Right atrium auricular region (tissue), 2 donors: ENCODE results near the gene MAP2K2. TPM values are rescaled to one million over a fixed set of nuclear protein-coding genes. Genes with fewer than 3 reads are reported as not detected.

Source experiments
- DNase-seq: peaks from one replicate; pipeline ENCODE4 v3.0.0-alpha.2; 2019; ENCODE audit warnings: low spot score
- H3K27ac ChIP-seq, 2 donors: fragments of 200-600 bp; sonication (generic); 1 replicate in 1 of 2; 2 replicates in 1 of 2; pipeline ENCODE4 v1.5.1; 2016 to 2019
- H3K27me3 ChIP-seq, 2 donors: fragments of 200-600 bp; sonication (generic); one replicate each; pipeline versions ENCODE4 v1.5.1 to v1.6.0; 2017 to 2019
- H3K36me3 ChIP-seq: fragments of 200-600 bp; sonication (generic); one replicate; pipeline ENCODE4 v1.5.1; 2016
- H3K4me1 ChIP-seq, 2 donors: fragments of 200-600 bp; sonication (generic); one replicate each; pipeline versions ENCODE4 v1.5.1 to v1.6.0; 2017 to 2019
- H3K4me3 ChIP-seq, 2 donors: fragments of 200-600 bp; sonication (generic); 1 replicate in 1 of 2; 2 replicates in 1 of 2; pipeline ENCODE4 v1.5.1; 2017 to 2019; ENCODE audit warnings: mild to moderate bottlenecking in 1 of 2, moderate library complexity in 1 of 2
- H3K9me3 ChIP-seq, 2 donors: fragments of 200-600 bp; sonication (generic); one replicate each; pipeline ENCODE4 v1.5.1; 2019
- total RNA-seq, 2 donors: library from RNA; depleted of rRNA; stranded (reverse); fragments of >200 nt; gene quantifications; one replicate each; pipeline ENCODE4 v1.1.0, GENCODE V29; 2016
- TF ChIP-seq, protein P1 (sequence below), 2 donors: fragments of 200-600 bp; sonication (generic); IDR thresholded peaks; one replicate each; pipeline ENCODE4 v1.5.1; 2019; ENCODE audit warnings: antibody characterized with exemption in 2 of 2

Gene MAP2K2
- total RNA-seq, 2 donors from 2014 or later, result 82.2 to 97.4 TPM

DNA sequence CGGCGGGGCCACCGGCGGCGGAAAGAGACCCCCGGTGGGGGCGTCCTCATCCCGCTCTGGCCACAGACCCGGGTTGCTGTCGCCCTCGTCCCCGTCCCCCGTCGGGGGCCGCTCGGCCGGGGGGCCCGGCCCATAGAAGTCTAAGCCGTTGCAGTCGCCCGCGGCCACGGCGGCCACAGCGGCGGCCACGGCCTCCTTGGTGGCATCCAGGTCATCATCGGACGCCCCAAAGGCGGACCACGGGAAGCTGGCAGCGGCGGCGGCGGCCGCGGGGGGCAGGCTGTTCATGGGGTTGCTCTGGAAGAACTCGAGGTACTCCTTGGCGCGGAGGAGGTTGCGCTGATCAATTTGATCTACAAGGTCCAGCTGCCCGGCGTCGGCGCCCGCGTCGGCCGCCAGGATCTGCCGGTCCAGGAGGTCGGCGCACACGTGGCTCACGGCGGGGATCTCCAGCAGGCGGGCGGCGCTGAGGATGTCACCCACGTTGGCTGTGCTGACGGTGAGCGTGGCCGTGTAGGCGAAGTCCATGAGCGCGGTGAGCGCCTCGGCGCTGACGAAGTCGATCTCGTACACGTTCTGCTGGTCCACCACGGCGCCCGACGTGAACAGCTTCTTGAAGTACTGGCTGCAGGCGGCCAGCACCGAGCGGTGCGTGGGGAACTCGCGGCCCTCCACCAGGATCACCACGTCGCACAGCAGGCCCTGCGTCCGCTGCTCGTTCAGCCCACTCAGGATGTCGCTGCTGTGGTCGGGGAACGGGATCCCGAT lies 69.3 kb downstream of the MAP2K2 start:
- TF ChIP-seq, protein P1, sequence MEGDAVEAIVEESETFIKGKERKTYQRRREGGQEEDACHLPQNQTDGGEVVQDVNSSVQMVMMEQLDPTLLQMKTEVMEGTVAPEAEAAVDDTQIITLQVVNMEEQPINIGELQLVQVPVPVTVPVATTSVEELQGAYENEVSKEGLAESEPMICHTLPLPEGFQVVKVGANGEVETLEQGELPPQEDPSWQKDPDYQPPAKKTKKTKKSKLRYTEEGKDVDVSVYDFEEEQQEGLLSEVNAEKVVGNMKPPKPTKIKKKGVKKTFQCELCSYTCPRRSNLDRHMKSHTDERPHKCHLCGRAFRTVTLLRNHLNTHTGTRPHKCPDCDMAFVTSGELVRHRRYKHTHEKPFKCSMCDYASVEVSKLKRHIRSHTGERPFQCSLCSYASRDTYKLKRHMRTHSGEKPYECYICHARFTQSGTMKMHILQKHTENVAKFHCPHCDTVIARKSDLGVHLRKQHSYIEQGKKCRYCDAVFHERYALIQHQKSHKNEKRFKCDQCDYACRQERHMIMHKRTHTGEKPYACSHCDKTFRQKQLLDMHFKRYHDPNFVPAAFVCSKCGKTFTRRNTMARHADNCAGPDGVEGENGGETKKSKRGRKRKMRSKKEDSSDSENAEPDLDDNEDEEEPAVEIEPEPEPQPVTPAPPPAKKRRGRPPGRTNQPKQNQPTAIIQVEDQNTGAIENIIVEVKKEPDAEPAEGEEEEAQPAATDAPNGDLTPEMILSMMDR (IDR thresholded peaks at IDR 0.05), result no peak
- H3K4me1 ChIP-seq, result peaks cover 0 to 52% of the 10 kb centered on the region in 2 donors

DNA sequence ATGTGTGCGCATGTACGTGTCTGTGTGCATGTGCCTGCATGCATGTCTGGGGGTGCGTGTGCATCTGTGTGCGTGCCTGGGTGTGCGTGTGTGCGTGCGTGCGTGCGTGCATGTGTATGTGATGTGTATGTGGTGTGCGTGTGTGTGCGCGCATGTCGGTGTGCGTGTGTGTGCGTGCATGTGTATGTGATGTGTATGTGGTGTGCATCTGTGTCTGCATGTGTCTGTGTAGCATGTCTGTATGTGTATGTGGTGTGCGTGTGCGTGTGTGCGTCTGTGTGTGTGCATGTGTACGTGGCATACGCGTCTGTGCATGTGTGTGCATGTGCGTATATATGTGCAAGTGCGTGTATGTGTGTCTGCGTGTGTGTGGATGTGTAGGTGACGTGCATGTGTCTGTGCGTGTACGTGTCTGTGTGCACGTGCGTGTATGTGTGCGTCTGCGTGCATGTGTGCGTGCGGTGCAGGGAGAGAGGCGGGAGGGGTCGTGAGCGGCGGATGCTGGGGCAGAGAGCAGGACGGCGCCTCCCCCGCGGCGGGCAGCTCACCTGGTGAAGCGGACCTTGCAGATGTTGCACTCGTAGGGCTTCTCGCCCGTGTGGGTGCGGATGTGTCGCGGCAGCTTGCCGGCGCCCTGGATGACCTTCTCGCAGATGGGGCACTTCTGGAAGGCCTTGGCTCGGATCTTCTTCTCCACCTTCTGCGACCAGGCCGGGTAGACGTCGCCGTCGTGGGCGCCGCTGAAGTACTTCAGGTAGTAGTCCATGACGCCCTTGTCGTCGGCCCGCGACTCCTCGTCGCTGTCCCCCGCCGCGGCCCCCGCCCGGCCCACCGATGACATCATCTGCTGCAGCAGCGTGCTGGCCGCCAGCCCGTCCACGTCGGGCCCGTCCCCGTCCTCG lies 70.2 kb downstream of the MAP2K2 start:
- DNase-seq, result no peak
- Histone ChIP-seq H3K27me3 (no peaks in the 10 kb centered on the region), H3K27ac (no peak overlapping the region), H3K36me3 (peaks cover 45% of the 10 kb centered on the region), H3K9me3 (no peaks in the 10 kb centered on the region), H3K4me1 (peaks cover 0 to 46% of the 10 kb centered on the region in 2 donors), H3K4me3 (no peak overlapping the region)
- TF ChIP-seq, protein P1 (IDR thresholded peaks at IDR 0.05), result no peak

More for the DNA sequence above, 69.3 kb downstream of the MAP2K2 start:
- DNase-seq, result no peak
- H3K27me3 ChIP-seq, result no peaks in the 10 kb centered on the region
- peaks cover 45% of the 10 kb centered on the region for H3K36me3 ChIP-seq
- H3K9me3 ChIP-seq, result no peaks in the 10 kb centered on the region
- H3K27ac ChIP-seq, result no peak overlapping the region
- H3K4me3 ChIP-seq, result no peak overlapping the region

- Histone ChIP-seq H3K27me3 (no peaks in the 10 kb centered on the region), H3K27ac (peak overlapping the region; percentile 68 to 69), H3K36me3 (peaks cover 48% of the 10 kb centered on the region), H3K4me3 (no peak overlapping the region), H3K4me1 (peaks cover 0 to 46% of the 10 kb centered on the region in 2 donors), H3K9me3 (no peaks in the 10 kb centered on the region)
- TF ChIP-seq, protein P1 (IDR thresholded peaks at IDR 0.05), result no peak
- DNase-seq, result no peak
These were observed 70.9 kb downstream of the MAP2K2 start for GRCh38 chr19:4052993-4053422.

DNA sequence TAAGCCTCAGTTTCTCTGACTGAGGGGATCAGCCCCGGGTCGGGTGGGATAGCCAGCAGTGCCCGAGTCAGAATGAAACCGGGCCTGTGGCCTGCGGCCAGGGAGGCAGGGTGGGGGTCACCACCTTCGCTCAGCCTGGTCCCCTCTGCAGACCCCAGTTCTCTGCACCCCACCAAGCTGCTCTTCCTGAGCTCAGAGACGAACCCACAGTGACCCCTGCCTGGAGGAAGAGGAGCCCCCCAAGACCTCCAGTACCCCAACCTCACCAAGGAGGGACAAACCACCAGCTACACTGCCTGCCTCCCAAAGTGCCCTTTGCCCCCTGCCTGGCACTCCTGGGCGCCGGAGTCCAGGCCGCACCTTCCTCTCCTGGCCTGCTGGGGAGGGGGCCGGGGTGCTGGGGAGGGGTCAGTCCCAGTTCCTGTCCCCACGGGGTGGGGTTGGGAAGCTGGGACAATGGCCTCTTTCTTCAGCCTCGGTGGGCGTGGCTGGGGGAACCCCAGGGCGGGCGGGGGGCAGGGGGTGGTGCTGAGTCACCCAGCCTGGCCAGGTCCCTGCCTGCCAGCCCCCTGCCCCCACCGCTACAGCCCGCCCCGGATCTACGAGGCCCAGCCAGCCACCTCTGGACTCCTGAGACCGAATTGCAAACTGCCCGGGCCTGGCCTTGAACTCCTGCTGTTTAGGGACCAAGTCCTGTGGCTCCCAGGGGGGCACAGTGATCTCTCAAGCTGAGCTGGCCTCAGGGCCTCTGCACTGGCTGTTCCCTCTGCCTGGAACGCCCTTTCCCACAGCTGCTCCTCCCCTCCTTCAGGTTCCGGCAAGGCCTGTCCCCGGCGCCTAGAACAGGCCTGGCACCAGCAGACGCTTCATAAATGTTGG lies 71.6 kb downstream of the MAP2K2 start:
- DNase-seq, result no peak
- Histone ChIP-seq H3K27me3 (no peaks in the 10 kb centered on the region), H3K4me1 (peaks cover 0 to 42% of the 10 kb centered on the region in 2 donors), H3K27ac (peak overlapping the region; percentile 68 to 69), H3K4me3 (no peak overlapping the region), H3K36me3 (peaks cover 53% of the 10 kb centered on the region), H3K9me3 (no peaks in the 10 kb centered on the region)
- TF ChIP-seq, protein P1 (IDR thresholded peaks at IDR 0.05), result no peak
